GM19324 (cell line): ENCODE data around the gene TECPR2.

ENCODE experiments used
- ATAC-seq: cut with Tn5 transposase; IDR thresholded peaks from one replicate; pipeline ENCODE4 v1.9.1; 2021; ENCODE audit warnings: mild to moderate bottlenecking, moderate library complexity; ENCODE audit not compliant: unreplicated experiment, low FRiP score

The TECPR2 gene

GRCh38 chr14:102462391-102462790, 99.7 kb downstream of the TECPR2 start:
- no peak for ATAC-seq

DNA sequence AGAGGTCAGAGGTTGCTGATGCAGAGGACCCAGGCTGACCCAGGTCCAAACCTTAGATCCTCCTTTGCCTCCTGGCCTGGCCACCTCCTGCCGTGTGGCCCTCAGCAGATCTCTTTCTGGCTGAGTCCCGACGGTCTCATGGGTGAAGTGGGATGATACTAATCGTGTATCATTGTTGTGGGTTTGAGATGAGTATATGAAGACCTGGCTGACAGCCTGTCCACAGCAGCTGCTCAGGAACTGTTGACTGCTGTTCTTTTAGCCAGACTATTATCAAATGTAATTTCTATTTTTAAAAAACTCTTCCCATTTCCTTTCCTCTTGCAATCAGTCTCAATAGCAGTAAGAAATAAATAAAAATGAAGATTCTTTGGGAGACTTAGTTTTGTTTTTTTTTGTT, 101.3 kb downstream of the TECPR2 start:
- ATAC-seq: no peak

- no peak for ATAC-seq
Measured at GRCh38 chr14:102464846-102465341, 102.2 kb downstream of the TECPR2 start.

DNA sequence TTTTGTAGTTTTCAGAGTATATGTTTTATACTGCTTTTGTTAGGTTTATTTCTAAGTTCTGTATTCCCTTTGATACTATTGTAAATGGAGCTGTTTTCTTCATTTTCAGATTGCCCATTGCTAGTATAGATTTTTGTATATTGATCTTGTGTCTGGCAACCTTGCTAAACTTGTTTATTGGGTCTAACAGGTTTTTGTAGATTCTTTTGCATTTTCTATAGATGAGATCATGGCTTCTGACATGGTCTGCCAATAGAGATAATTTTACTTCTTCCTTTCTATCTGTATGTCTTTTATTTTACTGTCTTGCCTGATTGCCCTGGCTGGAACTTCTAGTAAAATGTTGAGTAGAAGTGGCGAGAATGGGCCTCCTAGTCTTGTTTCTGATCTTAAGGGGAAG, 106.5 kb downstream of the TECPR2 start:
- ATAC-seq: no peak

DNA sequence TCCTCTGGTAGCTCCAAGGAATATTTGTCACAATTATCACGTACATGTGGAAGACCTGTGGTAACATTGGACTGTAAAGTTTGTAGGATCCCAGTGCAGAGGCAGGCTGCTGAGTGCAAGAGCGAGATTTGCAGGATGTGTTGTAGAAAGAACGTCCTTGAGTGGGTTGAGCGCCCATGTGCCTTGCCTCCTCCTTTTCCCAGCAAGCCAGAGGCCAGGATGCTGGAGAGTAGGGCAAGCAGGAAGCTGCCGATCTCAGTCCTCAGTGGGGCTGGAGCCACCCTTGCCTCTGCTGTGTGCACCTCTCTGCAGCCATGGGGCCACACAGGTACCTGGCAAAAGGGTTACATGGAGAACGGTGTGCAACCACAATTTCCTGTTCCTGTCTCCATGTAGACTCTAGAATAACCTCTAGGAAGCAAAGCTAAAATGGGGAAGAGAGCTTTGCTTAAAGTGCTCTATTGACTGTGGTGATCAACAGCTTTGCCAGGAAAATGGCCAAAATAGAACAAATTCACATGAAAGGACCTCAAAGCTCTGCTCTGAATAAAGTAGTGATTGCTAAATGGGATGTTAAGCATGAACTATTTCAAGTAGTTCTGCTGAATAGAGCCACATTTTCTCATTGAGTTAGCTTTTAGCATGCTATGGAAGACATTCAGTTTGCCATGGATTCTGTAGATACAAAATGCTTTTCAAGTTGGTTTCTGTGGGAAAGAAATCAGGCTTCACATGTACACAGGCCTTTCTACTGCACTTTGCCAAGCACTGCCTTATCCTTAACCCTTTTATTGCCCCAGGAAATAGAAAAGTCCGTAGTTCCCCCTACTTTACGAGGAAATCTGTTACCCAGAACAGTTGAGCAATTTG, 109.4 kb downstream of the TECPR2 start:
- no peak for ATAC-seq

- no peak for ATAC-seq
Measured at GRCh38 chr14:102472791-102473150, 110.0 kb downstream of the TECPR2 start.

GRCh38 chr14:102473559-102473958, 110.8 kb downstream of the TECPR2 start:
- ATAC-seq: no peak

- ATAC-seq: no peak
Measured at GRCh38 chr14:102474934-102475333, 112.2 kb downstream of the TECPR2 start.

GRCh38 chr14:102479107-102479506, 116.4 kb downstream of the TECPR2 start:
- ATAC-seq: no peak

GRCh38 chr14:102479777-102480176, 117.0 kb downstream of the TECPR2 start:
- ATAC-seq: no peak

DNA sequence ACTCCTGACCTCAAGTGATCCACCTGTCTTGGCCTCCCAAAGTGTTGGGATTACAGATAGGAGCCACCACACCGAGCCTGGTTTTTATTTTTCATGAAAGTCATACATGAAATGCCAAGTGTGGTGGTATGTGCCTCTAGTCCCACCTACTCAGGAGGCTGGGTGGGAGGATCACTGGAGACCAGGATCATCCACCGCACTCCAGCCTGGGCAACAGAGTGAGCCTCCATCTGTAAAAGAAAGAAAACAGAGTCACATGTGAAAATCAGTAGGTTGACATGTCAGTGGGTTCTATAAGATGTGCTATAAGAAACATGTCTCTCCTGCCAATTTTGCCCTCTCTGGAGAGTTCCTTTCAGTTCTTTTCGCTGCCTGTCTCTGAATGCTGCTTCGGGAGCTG, 118.6 kb downstream of the TECPR2 start:
- no peak for ATAC-seq

DNA sequence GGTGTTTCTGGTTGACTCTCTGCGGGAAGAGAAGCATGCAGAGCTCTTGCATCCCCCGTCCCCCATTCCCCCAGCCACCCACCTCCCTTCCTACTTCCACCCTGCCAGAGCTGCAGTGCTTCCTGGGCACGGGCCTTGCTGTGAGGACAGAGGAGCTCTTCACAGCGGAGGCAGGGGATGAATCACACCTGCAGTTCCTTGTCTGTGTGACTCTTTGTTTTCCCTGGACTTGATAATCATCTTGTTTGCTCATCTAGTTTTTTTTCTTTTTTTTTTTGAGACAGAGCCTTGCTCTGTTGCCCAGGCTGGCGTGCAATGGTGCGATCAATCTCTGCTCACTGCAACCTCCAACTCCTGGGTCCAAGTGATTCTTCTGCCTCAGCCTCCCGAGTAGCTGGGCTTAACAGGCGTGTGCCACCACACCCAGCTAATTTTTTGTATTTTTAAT, 119.1 kb downstream of the TECPR2 start:
- no peak for ATAC-seq

- no peak for ATAC-seq
Measured at GRCh38 chr14:102484316-102484715, 121.6 kb downstream of the TECPR2 start.

GRCh38 chr14:102485693-102486512, 123.2 kb downstream of the TECPR2 start:
- ATAC-seq: no peak

GRCh38 chr14:102486513-102487203, 123.9 kb downstream of the TECPR2 start:
- no peak for ATAC-seq

DNA sequence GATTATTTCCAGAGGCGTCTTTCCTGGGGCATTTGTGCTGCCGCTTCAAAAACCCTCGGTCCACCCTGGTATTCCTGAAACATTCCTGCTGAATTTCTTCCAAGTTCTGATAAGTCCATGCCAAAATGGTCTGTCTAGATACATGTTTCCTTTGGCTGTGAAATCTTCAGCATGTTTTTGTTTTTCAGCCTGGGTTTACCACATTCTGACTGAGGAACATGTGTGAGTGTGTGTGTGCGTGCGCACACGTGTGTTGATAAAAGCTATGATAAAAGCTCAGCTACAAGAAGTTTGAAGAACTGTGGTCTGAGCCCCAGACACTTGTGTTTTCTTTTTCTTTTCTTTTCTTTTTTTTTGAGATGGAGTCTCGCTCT, 124.5 kb downstream of the TECPR2 start:
- no peak for ATAC-seq

DNA sequence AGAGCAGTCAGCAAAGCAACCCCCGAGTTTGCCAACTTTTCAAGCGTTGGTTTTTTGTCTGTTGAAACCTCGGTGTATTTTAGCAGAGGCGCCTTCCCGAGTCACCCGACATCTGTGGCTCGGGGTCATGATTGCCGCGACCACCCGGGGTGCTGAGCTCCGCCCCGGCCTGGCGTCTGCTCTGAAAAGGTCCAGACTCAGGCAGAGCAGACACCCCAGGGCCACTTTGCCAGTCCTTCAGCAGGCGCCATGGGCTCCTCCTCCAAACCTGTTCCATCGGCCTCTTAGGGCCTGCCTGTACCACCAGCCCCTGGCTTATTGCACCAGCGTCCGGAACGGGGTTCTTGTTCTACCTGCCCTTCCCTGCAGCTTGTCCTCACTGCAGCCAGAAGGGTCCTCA, 127.7 kb downstream of the TECPR2 start:
- ATAC-seq: no peak

- no peak for ATAC-seq
Measured at GRCh38 chr14:102491366-102491765, 128.6 kb downstream of the TECPR2 start.

GRCh38 chr14:102491786-102492530, 129.2 kb downstream of the TECPR2 start:
- no peak for ATAC-seq

DNA sequence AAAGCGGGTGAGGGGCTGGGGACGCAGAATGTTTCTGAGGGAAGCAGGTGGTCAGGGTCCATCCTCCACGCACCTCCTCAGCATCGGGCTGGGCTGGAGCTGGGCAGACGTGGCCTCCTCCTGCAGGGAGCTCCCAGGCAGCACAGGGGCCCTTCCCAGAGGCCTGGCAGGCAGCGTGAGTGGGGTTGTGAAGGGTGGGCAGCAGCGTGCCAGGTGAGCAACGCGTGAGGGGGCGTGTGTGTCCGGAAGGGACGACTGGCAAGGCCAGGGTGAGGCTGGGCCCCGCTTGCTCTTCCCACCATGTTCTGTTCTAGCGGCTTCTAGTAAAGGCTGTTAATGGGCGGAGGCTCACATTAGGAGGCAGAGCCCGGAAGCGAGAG, 129.8 kb downstream of the TECPR2 start:
- no peak for ATAC-seq
